SK-N-SH treated with all-trans-retinoic acid at 6 μM for 48 hours (cell line): ENCODE results near the gene DTD1.

Experiments
- ARNTL ChIP-seq: fragments of 450-650 bp; formaldehyde crosslinking; IDR thresholded peaks from 2 replicates; pipeline ENCODE4 v1.5.0; 2020; ENCODE audit warnings: low read depth, mild to moderate bottlenecking, moderate library complexity, borderline replicate concordance
- GLIS3 ChIP-seq: fragments of 250-450 bp; sonication (Bioruptor Pico); IDR thresholded peaks from 2 replicates; pipeline ENCODE4 v1.5.0; 2020; ENCODE audit warnings: mild to moderate bottlenecking, moderate library complexity
- SNAI2 ChIP-seq: fragments of 250-450 bp; sonication (Bioruptor Pico); IDR thresholded peaks from 2 replicates; pipeline ENCODE4 v1.5.0; 2020; ENCODE audit warnings: mild to moderate bottlenecking, moderate library complexity
- TCF4 ChIP-seq: fragments of 250-450 bp; sonication (Bioruptor Pico); IDR thresholded peaks from 2 replicates; pipeline ENCODE4 v1.8.0; 2021; ENCODE audit warnings: mild to moderate bottlenecking, moderate library complexity, borderline replicate concordance
- TOX ChIP-seq: fragments of 250-450 bp; sonication (Bioruptor Pico); IDR thresholded peaks from 2 replicates; pipeline ENCODE4 v1.8.0; 2021; ENCODE audit warnings: mild to moderate bottlenecking, moderate library complexity, borderline replicate concordance
- ZNF70 ChIP-seq: fragments of 450-650 bp; formaldehyde crosslinking; IDR thresholded peaks from 2 replicates; pipeline ENCODE4 v1.5.0; 2020; ENCODE audit warnings: mild to moderate bottlenecking, moderate library complexity
- TF ChIP-seq, protein P1 (sequence below): fragments of 250-450 bp; sonication (Bioruptor Pico); IDR thresholded peaks from 2 replicates; pipeline ENCODE4 v1.8.0; 2021; ENCODE audit warnings: low read depth, mild to moderate bottlenecking, moderate library complexity, borderline replicate concordance
- TF ChIP-seq, protein P2 (sequence below): fragments of 250-450 bp; sonication (Bioruptor Pico); IDR thresholded peaks from 2 replicates; pipeline ENCODE4 v1.5.1; 2020; ENCODE audit warnings: low read depth, mild to moderate bottlenecking, moderate library complexity
- TF ChIP-seq, protein P3 (sequence below): fragments of 250-450 bp; sonication (Bioruptor Pico); IDR thresholded peaks from 2 replicates; pipeline ENCODE4 v1.8.0; 2020; ENCODE audit warnings: mild to moderate bottlenecking, moderate library complexity, borderline replicate concordance

DNA sequence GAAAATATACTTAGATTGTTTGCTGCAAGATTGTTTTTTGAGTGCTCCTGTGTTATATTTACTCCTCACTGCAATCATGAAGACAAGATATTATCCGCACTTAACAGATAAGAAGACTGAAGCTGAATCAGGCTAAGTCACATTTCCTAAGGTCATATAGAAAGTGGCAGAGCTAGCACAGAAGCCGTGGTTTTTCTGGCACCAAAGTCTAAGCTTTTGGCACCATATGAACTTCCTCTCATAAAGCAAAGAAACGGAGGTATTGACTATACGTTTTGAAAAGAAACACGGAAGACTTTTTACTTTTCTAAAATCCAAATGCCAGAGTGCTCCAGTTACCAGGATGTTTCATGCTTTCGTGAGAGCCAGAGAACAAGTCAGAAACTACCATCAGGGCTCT lies 9.3 kb upstream of the DTD1 start:
- TF ChIP-seq TCF4 (no peak), GLIS3 (CRISPR knock-in tag) (no peak), SNAI2 (no peak), ZNF70 (CRISPR knock-in tag) (no peak), ARNTL (CRISPR knock-in tag) (no peak), TOX (CRISPR knock-in tag) (no peak)
- TF ChIP-seq, protein P1, sequence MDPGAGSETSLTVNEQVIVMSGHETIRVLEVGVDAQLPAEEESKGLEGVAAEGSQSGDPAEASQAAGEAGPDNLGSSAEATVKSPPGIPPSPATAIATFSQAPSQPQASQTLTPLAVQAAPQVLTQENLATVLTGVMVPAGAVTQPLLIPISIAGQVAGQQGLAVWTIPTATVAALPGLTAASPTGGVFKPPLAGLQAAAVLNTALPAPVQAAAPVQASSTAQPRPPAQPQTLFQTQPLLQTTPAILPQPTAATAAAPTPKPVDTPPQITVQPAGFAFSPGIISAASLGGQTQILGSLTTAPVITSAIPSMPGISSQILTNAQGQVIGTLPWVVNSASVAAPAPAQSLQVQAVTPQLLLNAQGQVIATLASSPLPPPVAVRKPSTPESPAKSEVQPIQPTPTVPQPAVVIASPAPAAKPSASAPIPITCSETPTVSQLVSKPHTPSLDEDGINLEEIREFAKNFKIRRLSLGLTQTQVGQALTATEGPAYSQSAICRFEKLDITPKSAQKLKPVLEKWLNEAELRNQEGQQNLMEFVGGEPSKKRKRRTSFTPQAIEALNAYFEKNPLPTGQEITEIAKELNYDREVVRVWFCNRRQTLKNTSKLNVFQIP, result no peak
- TF ChIP-seq, protein P2, sequence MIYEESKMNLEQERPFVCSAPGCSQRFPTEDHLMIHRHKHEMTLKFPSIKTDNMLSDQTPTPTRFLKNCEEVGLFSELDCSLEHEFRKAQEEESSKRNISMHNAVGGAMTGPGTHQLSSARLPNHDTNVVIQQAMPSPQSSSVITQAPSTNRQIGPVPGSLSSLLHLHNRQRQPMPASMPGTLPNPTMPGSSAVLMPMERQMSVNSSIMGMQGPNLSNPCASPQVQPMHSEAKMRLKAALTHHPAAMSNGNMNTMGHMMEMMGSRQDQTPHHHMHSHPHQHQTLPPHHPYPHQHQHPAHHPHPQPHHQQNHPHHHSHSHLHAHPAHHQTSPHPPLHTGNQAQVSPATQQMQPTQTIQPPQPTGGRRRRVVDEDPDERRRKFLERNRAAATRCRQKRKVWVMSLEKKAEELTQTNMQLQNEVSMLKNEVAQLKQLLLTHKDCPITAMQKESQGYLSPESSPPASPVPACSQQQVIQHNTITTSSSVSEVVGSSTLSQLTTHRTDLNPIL, result no peak
- TF ChIP-seq, protein P3, sequence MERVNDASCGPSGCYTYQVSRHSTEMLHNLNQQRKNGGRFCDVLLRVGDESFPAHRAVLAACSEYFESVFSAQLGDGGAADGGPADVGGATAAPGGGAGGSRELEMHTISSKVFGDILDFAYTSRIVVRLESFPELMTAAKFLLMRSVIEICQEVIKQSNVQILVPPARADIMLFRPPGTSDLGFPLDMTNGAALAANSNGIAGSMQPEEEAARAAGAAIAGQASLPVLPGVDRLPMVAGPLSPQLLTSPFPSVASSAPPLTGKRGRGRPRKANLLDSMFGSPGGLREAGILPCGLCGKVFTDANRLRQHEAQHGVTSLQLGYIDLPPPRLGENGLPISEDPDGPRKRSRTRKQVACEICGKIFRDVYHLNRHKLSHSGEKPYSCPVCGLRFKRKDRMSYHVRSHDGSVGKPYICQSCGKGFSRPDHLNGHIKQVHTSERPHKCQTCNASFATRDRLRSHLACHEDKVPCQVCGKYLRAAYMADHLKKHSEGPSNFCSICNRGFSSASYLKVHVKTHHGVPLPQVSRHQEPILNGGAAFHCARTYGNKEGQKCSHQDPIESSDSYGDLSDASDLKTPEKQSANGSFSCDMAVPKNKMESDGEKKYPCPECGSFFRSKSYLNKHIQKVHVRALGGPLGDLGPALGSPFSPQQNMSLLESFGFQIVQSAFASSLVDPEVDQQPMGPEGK (CRISPR knock-in tag), result no peak
